ENCODE data around the gene ZNF438.

The ZNF438 gene

DNA sequence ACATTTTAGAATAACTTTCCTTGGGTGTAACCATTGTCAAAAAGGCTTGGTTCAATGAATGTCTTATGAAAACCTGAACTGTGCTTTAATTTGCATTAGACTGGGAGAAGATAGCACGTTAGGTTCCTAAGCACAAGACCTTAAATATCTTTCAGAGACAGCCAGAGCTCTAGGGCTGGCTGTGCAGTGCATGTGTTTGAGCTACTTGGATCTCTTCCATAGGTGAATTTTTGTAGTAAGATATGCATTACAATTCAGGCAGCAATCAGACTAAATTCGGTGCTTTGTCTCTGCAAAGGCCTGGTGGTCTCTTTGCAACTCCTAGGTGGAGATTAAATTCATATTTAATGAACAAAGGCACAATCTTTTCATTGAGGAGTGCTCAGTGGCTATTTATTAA is 192.0 kb downstream of the ZNF438 start:
- DNase-seq: no peak

DNA sequence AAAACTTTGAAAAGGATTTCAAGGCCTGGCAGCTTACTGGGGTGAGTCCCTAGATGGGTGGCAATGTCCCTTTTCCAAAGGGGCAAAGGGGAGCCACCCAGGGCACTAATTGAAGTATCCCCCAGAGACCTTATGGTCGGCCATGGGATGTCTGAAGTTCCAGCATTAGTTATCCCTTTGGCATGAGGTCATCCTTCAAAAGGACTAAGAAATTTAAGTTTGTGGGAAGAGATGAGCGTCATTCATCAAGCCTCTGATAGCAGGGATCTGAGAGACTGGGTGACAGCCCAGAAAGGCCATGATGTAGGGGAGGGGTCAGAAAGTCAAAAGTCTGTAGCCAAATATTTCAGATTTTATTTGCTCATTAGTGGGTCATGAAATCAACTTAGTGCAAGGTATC is 195.3 kb downstream of the ZNF438 start:
- no peak for DNase-seq

DNA sequence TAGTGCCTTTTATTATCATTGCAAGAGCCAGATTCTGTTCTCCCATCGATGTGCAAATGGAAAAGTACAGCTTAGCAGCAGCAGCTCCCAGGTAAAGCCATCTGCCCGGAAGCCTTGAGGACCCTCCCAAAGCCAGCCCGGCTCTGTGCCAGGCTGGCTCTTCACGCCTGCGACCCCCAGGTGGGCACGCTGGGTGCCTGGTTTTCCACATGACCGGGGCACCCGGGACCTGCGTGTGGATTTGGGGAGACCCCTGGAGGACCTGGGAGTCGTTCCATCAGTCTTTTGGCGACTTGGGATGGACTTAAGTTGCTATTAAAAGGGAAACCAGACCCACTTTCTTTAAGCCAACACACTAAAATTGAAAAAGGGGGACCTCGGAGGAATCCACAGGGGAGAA is 196.5 kb downstream of the ZNF438 start:
- no peak for DNase-seq

DNA sequence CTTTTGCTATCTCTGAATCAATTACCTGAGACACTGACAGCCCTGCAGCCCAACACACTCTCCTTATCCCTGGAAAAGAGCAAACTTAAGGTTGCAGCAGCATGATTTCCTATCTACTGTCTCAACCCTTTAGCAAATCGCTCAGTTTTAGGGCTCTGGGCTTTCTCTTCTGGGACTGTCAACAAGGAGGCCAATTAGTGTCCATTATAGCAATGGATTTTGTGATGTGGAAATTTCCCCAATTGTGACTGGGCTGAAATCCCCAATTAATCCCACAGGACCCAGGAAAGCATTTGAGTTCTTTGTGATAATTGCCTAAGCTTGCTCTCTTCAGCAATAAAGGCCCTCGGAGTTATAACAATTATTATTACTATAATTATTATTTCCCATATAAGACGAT is 197.0 kb downstream of the ZNF438 start:
- DNase-seq: no peak

DNA sequence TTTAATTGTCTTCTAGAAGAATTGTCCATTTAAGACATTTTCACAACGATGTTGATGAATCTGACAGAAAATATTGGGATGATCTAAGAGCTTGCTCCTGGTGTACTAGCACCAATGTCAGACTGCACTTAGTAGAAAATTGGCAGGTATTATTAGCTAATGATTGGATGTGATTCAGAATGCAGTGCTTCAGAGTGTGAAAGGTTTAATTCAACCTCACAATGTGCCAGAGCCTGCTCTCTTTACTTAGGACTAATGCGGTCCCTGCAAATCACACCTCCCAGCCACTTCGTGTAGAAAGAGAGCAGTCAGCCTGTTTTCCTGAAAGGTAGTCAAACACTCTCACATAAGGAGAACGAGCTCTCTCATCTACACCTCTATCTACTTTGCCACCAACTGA is 197.5 kb downstream of the ZNF438 start:
- no peak for DNase-seq

DNA sequence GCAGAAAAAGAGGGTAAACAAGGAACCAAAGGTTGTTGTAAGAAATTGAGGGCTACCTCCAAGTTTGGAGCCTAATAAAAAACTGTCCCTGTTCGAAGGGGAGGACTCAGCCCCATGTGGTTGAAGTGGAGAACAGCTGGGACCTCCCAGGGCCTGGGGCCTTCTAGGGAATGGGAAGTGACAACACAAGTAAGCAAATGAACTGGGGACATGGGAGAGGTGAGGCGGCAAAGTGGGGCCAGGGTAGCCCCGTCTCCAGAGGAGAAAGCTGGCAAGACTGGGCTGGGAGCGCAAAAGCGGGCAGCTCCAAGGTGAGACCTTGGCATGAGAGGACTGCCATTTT is 198.1 kb downstream of the ZNF438 start:
- DNase-seq: no peak

DNA sequence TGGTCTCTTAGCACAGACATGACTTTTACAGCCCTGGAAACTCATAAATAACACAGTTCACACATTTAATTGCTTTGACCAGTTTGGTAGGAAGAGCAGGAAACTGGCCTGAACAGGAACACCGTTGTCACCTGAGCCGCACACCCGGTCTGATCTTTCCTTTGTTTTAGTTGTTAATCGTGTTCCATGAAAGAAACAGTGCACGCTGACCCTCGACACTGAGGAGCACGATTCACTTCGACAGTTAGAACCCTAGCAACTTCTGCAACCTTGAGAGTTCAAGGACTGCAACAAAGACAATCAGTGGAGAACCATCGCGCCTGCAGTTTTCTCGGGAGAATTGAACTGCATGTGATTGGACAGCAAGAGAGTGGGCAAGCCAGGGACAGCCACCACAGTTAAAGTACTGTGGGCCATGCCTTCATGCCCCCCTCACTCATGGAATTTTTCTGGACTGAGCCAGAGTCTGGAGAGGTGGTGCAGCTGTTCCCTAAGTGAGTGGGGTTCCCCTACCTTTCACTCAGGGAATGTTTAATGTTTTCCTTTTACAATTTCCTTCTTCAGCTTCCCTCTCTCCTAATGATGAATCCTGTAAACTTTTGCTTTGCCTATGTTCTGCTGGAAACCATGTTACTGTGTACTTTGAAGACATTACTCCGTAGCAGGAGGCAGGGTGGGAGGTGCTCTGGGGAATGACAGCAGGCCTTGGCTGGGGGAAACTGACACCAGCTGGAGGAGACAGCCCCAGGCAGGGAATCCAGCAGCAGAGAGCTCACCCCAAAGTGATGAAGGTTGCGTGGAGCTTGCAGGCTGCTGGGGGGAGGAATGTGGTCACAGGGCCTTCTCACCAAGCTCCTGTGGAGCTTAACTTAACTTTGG is 198.7 kb downstream of the ZNF438 start:
- no peak for DNase-seq

DNA sequence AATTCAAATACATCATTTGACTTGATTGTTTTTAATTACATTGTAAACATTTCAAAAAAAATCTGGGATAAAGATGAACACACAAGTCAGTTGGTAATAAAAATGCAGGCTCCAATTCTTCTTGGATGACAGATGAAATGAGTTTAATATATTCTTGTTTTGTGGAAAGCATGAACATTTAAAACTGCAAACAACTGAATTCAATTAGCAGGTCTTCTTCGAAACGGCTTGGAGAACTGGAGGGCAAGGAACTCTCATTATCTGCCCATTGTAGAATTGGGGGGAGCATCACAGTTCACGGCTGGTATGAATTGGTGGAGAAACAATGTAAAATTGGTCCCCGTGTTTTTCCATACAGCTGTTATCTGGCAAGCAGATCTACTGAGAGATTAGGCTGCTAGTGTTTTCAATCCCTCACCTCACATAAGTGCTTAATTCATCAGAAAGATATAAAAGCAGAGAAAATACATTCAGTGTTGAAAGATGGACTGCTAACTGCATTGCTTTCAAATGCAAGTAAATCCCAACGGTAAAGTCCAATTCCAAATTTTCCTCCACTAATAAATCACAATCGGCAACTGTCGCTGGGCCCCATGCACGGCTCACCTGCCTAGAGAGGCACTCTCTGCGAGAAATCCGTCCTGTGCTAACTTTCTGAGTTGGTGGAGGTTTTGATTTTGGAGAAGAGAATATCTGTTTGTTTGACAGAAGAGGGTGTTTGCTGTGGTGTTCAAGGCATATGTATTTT is 199.5 kb downstream of the ZNF438 start:
- DNase-seq: no peak

DNA sequence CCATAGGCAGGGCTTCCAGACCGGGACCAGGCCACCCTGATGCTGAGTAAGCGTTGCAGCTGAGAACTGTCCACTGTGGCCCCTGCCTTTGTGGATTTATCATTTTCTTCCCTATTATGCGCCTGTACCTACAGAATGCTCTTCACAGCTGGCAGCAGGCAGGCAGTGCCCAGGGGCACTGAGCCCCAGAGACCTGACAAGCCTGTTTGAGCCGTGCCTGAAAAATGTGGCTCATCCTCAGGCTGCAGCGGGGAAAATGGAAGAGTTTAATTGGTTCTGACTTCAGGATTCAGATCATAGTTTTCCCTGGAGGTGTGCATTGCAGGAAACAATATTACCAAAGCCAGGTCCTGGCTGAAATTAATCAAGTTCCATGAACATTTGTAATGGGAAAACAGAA is 200.2 kb downstream of the ZNF438 start:
- DNase-seq: no peak

DNA sequence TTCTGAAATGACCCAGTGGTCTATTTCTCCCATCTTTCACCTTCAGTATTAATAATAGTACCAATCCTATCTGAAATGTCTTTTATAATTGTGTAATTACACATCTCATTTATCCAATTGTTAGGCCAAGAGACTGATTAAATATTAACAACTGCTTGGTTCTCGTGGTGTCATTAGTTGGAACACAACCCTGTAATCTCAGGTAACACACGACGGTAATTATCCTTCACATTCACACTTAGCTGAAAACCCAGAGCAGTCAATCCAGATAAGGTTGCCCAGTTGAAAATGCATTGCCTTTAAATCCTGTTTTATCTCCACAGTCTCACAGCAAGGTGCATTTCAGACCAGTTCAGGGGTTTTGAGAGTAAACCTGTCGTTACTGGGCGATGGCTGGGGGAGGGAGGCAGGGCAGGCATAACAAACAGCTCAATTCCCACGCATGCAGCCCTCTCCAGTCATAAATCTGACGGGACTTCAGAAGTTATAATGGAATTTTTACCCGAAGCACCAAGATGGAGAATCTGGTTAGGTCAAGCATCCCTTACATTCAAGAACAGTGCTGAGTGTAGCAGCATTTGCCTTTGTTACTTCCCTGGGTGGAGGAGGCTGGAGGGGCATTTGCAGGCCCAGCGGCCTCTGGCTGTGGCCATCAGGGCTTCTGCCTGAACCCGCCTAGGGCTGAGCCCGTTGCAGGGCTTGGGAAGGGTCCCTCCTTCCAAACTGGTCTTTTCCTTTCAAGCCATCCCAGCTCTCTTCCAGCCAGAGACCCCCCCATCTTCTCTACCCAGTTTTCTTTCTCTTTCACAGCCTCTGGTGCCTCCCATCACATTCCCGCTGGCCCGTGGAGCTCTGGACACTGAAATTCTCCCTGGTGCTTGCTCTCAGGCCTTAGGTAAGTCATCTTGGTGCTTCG is 201.1 kb downstream of the ZNF438 start:
- no peak for DNase-seq

DNA sequence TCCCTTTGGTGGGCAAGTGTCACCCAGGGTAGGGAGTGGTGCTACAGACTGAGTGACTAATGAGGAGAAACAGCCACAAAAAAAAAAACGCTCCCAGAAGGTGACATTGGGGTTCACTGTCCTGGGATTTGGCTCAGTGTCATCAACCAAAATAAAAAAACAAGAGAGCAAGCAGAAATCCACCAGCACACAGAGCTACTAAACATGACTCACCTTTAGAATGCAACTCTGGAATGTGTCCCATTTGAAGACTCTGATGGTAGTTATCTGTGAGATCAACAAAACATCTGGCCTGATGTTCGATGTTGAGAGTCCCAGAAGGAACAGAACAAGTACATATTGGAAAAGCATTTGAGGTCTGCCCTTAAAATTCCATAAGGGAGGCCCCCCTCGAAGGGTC is 201.8 kb downstream of the ZNF438 start:
- no peak for DNase-seq

DNA sequence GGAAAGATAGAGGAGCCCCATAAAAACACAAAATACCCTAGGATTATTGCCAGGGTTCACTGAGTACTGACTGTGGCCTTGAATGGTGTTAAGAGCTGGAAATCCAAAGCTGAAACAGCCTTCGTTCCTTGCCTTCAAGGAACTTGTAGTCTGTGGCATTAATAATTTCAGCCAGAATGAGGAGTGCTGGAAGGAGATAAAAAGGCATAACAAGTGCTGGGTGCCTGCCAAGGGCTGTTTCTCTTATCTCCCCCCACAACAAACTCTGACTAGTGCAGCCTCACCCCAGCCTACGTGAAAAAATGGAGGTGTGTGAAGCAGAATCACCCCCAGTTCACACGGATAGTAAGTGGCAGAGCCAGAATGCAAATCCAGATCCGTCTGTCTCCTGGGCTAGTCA is 203.0 kb downstream of the ZNF438 start:
- DNase-seq: no peak

DNA sequence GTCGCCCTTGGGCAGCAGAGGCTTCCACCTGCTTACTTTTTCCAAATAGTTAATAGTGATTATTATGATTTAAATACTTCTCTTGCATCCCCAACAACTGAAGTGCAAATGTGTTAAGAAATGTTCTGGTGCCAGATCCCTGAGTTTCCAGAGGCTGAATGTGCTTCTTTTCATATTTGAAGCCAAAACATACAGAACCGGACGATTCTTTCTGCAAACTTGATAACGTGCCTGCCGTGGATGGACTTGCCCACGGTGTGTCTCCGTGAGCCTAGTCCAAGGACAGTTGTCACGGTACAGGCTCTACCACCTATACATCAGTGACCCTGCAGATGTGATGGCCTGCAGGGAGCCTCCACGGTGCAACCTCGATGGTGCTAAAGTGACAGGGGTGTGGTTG is 203.5 kb downstream of the ZNF438 start:
- no peak for DNase-seq

DNA sequence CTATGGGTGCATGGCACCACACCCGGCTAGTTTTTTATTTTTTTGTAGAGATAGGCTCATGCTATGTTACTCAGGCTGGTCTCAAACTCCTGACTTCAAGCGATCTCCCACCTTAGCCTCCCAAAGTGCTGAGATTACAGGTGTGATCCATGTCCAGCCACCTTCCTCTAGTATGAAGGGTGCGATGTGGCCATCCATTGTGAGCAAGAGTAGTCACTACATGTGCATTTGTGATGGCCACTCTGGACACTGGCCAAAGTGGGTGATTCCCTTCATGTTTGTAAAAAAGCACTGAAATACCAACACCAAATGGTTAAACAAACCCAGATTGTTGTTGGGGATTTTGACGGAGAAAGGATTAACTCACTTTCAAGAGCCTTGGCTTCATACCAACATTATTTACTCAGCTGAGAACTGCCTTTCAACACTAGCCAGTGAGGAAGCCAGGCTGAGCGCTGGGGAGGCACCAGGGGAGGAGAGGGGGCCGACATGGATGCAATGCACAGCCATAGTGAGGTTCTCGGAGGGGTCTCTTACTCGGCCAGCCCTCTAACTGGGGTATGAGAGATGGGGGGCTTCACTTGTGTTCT is 204.0 kb downstream of the ZNF438 start:
- no peak for DNase-seq

DNA sequence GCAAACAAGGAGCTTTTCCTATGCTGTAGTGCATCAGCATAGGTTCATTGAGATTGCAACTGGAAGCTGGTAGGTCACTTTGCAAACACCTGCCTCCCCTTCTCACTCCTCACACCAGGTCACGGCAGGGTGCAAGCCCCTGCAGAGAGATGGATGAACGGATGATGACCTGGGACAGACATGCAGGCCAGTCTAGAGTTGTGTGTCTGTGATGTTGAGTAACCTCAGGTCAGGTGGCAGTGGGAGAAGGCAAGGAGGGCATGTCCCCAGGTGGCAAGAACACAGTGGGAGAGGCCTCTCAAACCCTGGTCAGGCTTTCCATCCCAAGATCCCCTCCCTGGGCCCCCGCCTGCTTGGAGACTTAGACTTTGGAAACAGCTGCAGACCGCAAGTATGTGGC is 205.0 kb downstream of the ZNF438 start:
- DNase-seq: no peak

DNA sequence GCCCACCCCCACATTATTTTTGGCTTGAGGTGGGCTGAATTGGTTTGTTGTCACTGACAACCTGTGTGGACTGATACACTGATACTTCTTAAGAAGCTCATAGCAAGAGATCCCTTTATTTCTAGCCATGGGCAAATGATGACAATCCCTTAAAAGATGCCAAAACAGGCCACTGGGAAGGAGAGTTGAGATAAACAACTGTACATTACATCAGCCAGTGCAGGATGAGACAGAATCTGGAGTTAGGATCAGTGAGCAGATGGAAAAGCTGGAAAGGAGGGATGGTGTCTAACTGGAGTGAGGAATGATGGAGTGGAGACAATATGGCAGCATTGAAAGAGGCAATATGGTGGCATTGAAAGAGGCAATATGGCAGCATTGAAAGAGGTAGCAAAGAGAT is 206.2 kb downstream of the ZNF438 start:
- DNase-seq: no peak

DNA sequence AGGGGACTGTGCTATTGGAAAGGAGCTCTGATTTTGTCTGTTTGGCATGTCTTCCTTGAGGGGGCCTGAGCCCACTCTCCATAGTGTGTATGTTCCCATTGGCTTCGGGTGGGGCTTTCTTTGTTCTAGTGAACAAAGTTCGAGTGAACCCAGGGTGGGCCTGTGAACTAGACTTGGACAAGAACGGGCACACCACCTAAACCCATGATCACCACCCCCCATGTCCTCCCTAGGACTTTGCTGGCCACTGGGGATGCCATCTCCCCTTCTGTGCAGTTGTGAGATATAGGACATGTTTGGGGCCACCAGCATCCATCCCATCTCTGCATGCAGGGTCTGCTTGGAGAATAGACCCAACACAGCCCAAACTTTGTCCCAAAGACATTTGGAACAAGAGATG is 206.6 kb downstream of the ZNF438 start:
- DNase-seq: no peak

DNA sequence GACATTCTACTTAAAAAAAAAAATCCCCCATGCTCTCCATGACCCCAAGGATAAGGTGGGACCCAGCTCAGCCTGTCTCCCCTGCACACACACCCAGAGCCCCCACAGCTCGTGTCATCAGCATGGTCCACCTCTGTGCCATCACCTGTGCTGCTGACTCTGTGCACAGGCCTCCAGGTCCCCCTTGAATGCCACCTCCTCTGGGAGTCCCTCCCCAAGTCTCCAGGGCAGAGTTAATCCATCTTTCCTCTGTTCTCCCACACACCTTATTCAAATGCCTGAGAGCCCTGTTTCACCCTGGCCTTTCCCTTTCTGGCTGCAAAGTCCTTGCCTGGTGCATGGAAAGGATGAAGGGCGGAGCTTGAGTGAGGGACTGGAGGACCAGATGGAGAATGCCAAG is 208.0 kb downstream of the ZNF438 start:
- no peak for DNase-seq

DNA sequence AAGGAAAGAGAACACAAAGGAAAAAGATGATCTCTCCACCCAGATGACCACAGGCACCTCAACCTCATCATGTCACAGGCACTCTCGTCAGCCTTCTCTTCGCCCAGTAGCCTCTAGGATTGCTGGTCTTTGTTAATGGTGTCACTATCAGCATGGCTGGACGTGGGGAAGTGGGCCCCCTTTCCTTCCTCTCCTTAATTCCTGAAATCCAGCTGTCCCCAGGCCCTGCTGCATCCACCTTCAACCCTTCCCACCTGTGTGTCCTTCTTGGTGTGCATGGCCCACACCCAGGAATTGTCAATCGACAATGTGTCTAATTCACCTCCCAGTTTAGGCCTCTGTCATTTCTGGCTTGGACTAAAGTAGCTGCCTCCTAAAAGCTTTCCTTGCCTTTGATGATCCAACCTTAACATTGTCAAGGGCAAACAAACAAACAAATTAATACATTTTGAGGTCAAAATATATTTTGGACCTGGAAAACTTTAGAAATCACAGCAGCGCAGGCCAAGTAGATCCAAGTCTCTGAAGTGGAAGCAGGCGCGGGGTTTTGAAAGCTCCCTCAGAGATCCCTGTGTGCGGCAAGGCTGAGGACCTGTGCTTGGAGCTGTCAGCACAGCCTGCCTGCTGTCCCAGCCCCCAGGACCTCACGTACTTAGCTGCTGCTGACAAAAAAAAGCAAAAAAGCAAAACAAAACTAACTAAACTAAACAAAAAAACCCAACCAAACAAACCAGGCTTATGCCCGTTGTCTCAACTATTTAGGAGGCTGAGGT is 208.8 kb downstream of the ZNF438 start:
- DNase-seq: no peak

DNA sequence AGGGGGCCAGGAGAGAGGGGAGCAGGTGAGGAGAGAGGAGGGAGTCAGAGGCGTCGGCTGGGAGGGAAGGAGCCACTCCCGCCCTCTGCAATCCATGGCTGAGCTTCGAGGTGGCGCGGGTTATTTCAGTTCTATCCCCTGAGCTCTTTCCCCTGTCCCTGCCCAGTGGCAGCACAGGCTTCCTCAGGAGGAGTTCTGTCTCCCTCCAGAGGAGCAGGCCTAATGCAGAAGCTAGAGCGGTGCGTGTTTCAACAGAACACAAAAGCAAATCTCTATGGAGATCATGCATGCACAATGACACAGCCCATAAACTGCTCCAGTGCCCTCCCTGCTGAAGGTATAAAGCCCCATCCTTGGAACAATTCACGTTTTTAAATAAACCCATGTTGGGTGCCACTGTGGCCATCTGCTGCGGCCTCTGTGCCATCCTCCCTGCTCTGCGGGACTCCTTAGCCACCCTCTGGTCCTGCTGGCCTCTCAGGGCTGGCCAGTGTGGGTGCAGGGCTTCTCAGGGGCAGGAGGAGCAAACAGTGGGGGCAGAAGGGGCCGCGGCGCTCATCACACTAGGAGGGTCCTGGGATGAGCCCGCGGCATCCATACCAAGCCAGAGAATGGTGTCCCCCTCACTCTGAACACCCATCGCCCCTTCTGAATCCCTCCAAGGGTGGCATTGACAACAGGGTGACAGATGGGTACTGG is 209.5 kb downstream of the ZNF438 start:
- no peak for DNase-seq

DNA sequence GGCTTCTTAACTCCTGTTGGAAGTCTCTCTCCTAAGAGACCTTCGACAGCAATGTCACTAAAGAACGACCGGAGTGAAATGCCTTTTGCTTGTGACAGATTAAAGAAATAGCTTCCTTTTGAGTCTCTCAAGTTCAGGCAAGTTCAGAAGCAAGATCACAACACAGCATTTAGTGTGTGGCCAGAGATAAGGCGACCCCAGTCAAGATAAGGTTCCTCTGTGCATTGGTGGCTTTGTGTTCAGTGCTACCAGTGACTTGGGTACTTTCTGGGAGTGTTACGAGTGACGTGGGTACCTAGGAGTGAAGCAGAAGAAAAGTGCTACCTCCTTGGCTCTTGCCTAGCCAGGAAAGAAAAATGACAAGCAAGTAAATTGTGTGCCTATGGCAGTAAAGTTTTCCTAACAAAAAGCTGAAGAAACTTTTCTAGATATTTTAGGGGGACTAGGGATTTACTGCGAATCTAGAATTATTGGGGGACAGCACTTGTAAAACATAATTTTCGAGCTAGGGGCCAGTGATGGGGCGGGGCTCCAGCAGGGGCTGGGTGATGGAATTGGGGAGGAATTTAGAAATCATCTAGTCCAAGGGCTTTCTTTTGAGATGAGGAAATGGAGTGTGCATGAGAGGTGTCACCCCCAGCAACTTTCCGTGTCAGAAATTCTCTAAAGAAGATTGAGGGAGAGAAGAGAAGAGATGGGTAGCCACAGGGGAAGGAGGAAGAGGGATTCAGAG is 210.2 kb downstream of the ZNF438 start:
- DNase-seq: no peak

Data from NCI-H2171 treated with DMSO at 0.1 percent for 48 hours (cell line).